ENCODE data around the gene TESPA1.
"Not testable (repeated sequence)": the region's sequence is repeated elsewhere in the genome, so short reads cannot be mapped to it uniquely, and the experiment has no call there.

TESPA1 gene, protein sequence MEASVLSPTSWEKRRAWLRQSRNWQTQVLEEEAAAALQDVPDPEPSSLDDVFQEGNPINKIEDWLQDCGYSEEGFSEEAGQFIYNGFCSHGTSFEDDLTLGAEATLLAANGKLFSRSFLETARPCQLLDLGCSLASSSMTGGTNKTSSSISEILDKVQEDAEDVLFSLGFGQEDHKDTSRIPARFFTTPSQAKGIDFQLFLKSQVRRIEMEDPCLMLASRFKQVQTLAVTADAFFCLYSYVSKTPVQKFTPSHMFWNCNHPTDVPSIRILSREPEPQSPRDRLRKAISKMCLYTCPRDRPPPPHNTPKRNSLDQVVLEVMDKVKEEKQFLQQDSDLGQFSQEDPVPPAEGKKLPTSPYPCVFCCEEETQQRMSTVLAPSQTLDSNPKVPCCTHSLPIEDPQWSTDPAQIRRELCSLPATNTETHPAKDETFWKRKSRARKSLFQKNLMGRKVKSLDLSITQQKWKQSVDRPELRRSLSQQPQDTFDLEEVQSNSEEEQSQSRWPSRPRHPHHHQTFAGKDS

DNA sequence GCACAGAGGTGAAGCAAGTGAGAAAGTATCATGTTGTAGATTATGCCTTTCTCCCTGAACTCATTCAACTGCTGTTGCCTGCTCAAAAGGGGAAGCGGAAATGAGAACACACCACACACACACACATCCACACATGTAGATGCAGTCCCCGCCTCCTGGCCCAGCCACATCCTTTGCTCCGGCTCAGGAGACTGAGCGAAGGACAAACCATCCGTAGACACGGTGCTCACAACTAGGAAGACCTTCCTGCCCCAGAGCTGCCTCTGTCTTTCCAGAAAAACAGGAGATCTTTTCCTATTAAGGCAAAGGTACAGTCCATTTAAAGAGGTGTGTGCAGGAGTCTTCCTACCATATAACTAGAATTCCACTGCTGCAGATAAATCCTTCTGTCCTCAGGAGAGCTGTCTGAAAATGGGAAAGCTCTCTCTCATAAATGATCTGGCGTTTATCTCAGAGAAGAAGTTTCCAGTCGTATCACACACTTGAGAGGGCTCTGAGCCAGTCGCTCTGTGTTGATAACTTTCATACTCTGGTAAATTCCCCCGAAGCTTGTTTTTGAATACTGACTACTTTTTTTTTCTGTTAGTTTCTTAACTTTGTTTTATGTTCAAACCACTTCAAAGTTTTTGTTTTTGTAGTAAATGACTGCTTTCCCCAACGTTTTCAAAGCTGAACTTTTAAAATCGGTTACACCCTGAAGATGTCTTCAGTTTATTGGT is at the start of gene TESPA1:
Gene TESPA1, minus strand, starts transcription at position 105 of the 719 bp plus-strand sequence. CDS start 10,200 bp downstream, outside the sequence.
- DNase-seq, result no peak

DNA sequence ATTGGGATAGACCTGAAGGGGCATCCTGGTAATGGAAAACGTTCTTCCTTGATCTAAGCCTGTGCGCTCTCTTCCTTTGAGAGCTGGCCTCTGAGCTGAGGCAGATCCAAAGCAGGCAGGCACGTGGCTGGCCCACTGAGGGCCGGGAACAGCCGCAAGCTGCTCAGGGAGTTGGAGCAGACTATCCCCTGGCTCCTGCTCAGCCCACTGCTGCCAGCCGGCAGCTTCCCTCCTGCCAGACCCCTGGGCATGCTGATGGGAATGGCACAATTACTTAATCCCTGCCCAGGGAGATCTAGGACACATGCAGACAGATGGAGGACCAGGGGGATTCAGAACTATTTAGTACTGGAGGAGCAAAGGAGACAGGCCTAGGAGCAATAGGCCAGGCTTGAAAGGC is 49.7 kb upstream of the TESPA1 start:
- no peak for DNase-seq

DNA sequence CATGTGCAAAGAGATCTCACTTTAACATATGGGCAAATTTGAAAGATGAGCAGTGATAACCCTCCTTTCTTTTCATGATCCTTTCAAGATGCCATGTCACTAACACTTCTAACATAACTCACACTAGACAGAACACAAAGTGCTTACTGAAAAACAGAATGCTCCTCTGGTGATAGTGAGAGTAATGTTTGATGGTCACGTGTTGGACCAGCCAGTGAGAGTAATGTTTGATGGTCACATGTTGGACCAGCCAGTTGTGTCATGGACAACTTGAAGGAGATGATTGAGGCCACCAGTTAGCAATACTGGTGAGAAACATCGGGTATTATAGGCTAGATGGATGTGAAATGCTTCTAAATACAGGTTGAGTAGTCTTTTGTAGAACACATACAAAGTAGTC is 40.9 kb upstream of the TESPA1 start:
- no peak for DNase-seq

DNA sequence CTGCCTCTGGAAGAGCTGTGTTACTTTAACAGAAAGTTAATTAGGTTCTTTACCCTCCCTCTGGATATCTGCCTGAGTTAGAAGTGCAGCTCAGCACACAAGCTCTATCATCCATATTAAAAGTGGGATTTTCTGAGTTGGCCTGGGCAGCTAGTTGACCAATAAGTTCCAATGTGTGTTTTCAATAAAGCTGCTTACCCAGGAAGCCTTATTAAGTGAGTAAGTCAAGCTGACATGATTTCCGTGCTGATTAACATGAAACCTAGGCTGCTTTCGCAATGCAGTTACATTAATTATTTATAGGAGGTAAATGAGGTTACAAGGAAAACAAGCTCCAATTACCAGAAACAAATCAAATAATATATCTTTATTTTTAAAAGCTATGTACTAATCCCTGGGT is 40.0 kb upstream of the TESPA1 start:
- DNase-seq, result no peak

DNA sequence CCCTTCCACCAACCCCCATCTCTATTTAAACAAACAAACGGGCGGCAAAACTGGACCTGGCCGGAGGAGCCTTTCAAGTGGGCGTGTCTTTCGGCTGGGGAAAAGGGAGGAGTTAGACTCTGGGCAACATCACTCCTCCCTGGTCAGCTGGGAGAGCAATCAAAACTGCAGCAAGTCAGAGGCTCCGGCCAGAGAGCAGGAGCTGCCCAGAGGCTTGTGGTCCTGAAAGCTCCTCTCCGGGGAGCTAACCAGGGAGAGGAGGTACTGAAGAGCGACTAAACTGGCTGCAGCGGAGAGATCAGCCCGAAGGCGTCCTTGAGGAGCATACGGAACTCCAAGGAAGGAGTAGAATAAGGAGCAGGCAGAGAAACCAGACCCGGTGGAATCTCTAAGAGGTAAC is 35.2 kb upstream of the TESPA1 start, which contains the start of gene NEUROD4:
Gene NEUROD4, plus strand, starts transcription at position 191 of the 400 bp plus-strand sequence. CDS start 6,466 bp downstream, outside the sequence.
- DNase-seq, result no peak

DNA sequence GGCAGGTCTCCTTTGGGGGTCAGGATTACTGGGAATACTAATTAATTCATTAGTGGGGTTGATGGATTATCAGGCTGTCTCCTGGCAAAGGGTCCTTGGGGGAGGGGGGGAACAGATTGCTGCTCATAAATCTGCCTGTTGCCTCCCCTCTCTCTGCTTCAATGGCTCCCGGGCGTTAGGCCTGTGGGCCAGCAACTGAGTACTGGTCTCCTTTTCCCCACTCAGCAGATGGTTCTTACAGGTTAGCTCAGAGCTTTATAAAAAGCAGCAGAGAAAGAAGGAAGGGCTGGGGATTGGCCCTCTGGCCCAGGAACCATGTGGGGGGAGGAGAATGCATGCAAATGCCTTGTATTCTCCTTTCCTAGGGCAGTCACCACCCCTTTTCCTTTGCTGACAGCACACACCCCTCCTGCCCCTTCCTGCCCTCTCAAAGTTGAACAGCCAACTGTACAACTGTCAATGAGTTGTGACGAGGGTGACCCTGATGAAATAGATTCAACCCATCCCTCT is 32.9 kb upstream of the TESPA1 start:
- DNase-seq, result no peak

DNA sequence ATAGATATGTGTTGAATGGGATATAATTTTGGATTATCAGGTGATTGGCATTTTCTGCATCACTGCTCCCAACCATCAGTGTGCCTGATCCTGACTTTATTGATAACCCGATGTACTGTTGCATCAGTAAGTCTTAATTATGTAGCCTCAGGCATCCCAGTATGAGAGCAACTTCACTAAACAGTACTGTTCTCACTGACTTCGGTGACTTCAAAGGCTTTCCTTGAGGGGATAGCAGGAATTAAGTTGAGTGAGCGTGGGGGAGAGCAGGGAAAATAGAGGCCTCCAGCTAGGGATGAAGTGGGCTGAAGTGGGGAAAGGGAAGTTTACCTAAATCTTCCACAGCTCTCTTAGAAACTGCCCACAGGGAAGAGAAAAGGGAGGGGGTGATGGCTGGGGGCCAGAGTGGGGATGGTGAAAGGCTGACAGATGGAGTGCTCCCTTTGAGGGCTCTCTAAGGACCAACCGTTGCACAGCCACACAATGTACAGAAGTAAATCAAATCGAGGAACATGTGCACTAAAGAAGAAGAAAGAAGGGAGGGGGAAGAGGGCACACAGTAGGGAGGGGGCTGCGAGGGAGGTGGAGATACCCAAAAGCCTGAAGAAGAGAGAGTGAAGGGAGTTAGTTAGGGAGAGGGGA is 24.5 kb upstream of the TESPA1 start:
- DNase-seq, result peak; percentile 37

DNA sequence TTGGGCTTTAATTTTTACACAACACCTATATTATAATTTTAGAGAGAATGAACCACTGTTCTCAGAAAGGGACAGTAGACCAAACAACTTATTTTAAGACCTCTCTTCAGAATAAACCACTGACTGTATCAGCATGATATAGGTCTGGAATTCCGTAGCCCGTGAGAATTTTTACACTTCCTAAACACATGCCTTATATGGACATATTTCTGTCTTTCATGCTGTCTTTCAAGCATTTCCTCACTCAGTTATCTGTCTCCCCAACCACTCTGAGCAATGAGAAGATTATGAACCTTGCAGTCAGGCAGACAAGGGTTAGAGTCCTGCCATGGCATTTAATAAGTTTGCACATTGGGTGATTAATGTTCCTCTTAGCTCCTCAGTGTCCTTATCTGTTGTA is 17.8 kb upstream of the TESPA1 start:
- no peak for DNase-seq

DNA sequence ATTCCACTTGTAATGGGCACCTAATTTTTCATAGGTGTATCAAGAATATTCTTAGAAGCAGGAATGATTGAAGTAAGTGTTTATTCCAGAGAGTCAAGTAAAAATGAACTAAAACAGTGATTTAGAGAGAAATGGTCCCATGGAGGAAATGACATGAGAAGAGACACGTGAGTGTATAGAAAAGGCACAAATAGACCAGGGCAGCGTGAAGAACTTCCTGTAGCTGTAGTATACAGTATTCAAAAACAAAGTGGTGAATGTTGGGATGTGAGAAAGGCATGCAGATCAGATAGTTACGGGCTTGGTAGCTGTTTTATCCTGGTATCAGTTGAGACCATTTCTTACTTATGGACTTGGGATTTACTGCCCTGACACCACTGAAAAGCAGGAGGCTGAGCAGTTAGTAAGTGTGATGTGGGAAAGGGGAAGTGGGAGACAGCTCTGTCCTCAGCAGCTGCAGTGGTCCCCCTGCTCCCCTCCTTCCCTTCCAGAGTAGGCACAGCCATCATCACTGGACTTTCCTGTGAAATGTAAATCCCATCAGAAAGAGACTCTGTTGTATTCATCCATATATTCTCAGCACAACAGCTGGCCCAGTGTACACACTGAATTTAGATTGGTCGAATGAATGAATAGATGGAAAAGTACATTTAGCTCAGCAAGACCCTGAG is 16.8 kb upstream of the TESPA1 start:
- no peak for DNase-seq

DNA sequence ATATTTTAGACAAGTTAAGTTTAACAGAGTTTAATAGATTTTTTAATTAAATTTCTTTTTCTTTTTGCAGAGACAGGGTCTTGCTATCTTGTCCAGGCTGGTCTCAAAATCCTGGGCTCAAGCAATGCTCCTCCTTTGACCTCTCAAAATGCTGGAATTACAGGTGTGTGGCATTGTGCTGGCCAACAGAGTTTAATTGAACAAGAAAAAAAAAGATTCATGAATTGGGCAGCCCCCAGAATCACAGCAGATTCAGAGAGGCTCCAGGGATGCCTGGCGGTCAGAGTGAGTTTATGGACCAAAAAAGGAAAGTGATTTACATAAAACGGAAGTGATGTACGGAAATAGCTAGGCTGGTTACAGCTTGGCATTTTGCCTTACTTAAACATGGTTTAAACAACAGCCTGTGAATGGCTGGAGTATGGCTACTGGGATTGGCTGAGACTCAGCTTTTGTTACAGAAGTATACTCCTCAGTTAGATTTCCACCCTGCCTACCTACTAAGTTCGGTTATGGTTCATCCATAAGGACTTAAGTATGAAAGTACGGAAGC is 14.5 kb upstream of the TESPA1 start:
- DNase-seq, result no peak

DNA sequence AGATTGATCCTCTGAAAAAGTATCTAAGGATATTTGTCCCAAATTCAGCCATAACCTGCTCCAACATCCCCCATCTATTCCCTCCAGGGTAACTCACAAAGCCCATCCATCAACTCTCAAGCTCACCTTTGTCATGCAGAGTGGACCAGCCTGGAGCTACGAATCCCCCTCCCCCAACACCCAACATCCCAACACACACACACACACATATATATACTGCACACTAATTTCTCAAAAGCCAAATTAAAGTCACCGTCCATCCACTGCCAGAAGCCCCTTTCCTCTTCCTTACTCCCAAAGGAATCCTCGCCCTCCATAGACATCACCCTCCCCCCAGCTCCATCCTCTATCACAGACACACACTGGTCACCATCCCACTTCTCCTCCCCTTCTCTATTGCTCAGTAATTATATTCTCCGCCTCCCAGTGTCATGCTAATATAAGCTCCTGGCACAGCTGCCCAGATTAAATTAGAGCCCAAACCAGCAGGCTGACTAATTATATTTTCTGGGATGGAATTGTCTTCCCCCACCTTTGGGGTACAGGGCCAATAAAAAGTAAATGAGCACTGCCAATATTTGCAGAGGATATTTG is 13.5 kb upstream of the TESPA1 start:
- DNase-seq, result no peak

DNA sequence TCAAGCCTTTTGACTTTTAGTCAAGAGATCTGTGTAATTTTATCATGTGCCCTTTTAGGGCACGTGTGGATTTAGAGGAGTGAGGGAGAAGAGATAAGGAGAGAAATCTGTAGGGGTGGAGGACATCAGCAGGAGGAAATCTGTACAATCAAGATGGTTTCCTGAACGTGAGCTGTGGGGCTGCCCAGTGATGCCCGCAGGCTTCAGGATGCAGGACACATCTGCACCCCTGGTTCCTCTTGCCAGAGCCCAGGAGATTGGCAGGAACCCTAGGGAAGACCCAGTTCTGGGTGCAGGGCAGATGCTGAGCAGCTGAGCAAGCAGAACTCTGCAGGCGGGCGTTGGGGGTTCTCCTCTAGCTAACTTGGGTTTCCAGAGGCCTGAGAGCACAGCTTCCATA is 11.6 kb upstream of the TESPA1 start:
- DNase-seq, result no peak

DNA sequence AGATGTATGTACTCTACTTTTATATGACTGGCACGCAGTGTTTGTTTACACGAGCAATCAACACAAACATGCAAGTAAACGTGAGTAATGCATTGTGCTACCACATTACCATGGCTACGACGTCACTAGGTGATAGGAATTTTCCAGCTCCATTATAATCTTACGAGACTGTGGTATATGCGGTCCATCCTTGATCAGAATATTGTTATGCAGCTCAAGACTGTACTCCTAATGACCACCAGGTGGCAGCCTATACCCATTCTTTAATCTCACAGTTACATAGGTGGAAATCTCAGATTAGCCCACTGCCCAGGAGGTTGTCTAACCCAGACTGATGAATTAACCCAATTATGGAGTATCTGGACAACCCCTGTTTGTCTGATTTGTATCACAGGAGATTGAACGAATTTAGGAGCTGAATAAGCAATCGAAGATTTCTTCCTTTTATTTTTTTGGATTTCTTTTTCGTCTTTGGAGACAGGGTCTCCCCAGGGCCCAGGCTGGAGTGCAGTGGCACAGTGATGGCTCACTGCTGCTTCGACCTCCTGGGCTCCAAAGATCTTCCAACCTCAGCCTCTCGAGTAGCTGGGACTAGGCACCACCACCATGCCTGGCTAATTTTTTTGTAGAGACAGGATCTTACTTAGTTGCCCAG is 8.7 kb upstream of the TESPA1 start:
- DNase-seq, result peak; percentile 74

DNA sequence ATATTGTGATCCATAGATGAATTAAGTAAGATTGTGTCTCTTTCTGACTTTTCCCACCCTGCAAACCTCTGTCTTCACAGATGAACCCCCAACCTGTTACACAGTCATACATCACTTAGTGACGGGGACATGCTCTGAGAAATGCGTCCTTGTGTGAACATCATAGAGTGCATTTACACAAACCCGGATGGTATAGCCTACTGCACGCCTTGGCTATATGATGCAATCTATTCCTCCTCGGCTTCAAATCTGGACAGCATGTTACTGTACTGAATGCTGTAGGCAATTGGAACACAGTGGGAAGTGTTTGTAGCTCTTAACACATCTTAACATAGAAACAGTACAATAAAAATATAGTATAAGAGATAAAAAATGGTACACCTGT is 7.4 kb upstream of the TESPA1 start:
- no peak for DNase-seq

DNA sequence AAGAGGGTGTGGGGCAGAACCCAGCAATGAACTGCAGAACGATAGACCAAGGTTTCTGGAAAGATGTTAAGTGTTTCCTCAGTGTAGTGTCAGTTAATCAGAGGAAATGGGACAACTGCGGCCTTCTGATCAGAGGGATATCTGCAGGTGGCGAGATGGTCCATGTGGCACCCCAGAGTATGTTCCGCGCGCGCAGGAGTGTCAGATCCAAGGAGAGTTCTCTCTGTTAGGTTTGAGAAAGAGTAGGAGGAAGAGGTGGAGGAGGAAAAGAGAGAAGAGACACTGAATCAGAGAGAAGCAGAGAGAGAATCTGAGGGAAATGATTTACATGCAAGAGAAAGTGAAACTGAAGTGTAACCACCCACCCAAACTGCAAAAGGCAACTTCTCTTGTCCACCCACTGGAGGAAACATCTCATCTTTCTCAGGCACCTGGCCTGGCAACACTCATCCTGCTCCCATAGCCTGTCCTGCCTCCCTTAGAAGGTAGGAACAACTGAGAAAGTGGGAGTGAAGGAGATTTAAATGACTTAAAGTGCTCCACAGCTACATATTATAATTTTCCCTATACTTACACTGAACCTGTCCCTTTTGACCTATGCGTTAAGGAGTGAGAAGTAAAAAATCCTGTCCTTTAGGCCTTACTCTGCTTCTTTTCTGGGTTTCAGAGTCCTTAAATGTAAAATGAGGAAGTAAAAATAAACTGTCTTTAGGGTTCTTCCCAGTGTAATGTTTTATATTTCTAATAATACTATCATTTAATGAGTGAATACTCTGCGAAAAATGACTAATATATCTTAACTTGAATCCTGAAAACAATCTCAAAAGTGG is 6.8 kb upstream of the TESPA1 start:
- no peak for DNase-seq

DNA sequence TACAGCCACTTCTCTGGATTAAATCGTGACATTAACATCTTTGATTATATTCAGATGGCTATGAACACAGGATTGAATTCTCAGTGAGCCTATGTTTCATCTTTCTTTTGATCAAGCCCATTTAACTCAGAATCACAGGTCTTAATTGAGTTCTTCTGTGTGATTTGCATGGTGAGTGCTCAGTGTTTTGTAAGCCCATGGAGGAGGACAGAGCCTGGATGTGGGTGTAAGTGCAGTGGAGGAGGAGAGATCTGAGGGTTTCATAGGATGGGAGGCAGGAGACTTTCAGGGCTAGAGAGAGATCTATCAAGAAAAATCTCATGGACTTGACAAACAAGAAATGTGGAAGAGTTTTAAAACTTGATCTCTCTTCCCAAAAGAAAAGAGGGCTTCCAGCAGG is 5.3 kb upstream of the TESPA1 start:
- no peak for DNase-seq

DNA sequence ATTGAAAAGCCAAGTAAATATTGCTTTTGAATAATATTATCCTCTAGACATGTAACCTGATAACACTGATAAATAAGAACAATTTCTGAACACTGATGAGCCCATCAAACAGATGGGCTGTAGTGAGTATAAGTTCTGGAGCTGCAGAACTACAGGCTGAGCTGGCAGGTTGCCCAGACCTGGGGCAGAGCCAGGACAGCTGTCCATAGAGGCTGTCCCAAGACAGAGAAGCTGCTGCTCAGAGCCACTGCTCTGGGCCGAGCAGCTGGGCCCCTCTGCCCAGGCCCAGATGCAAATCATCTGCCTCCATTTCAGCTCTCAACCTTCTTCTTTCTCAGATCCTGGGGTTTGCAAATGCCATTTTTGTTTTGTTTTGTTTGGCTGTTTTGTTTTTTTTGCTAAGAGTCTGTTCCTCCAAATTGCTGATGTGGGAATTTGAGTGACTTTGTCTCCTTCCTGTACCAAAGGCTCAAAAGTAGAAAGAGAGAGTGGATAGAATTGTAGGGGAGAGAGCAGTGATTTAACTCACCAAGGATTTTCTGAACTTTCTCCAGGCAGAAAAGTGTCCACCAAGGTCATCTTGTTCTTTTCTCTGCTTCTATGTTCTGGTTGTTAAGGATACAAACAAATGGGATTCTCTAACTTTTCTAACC is 4.0 kb upstream of the TESPA1 start:
- peak; percentile 38 for DNase-seq

DNA sequence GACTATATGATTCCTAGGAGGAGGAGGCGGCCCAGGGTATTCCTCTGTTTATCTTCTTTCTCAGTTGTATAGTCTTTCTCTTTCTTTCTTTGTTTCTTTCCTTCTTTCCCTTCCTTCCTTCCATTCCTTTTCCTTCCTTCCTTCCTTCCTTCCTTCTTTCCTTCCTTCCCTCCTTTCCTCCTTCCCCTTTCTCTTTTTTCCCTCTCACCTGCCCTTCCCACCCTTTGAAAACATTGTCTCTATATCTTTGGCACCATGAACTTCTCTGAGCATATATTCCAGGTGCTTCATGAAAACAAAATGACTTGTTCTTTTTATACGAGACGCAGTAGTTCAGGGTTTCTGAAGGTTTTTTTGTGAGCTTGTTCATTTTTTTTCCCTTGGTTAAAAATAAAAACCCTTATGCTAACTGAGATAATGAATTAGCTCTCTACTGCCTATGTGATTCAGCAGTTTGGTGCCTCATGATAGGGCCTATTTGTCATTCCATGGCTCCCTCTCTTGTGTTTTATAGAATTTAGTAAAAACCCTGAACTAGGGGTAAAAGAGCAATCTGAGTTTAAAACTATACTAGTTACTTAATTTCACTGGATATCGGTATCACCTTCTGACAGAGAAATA is 3.2 kb upstream of the TESPA1 start:
- DNase-seq, result no peak

DNA sequence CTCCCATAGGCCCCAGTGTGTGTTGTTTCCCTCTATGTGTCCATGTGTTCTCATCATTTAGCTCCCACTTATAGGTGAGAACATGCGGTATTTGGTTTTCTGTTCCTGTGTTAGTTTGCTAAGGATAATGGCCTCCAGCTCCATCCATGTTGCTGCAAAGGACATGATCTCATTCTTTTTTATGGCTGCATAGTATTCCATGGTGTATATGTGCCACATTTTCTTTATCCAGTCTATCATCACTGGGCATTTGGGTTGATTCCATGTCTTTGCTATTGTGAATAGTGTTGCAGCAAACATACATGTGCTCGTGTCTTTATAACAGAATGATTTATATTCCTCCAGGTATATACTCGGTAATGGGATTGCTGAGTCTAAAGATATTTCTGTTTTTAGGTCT is 2.2 kb upstream of the TESPA1 start:
- DNase-seq, result not testable (repeated sequence)
